Superior temporal gyrus (tissue), 1 donor: Measurements from ENCODE around the gene ODAPH.

Source experiments
- DNase-seq: peaks from one replicate; pipeline ENCODE4 v3.0.0-alpha.2; 2016; ENCODE audit errors: extremely low spot score

ODAPH gene

GRCh38 chr4:75544870-75545269, 11.0 kb upstream of the ODAPH start:
- DNase-seq = no peak

- DNase-seq = no peak
Observed at GRCh38 chr4:75545526-75545925, 10.3 kb upstream of the ODAPH start.

GRCh38 chr4:75547647-75548387, 8.0 kb upstream of the ODAPH start:
- no peak for DNase-seq

GRCh38 chr4:75549019-75549418, 6.8 kb upstream of the ODAPH start:
- DNase-seq = no peak

- no peak for DNase-seq
Observed at GRCh38 chr4:75552452-75552851, 3.4 kb upstream of the ODAPH start.

GRCh38 chr4:75557696-75558095, 1.8 kb downstream of the ODAPH start:
- no peak for DNase-seq

- no peak for DNase-seq
Observed at GRCh38 chr4:75561789-75562188, 5.9 kb downstream of the ODAPH start.

- DNase-seq = no peak
Observed at GRCh38 chr4:75564023-75564422, 8.2 kb downstream of the ODAPH start.

- DNase-seq = no peak
Observed at GRCh38 chr4:75565481-75565880, 9.6 kb downstream of the ODAPH start.

GRCh38 chr4:75566911-75567310, 11.0 kb downstream of the ODAPH start:
- DNase-seq = no peak

GRCh38 chr4:75567725-75568124, 11.9 kb downstream of the ODAPH start:
- DNase-seq = no peak

- DNase-seq = no peak
Observed at GRCh38 chr4:75584067-75584466, 28.2 kb downstream of the ODAPH start.

GRCh38 chr4:75593393-75593792, 37.5 kb downstream of the ODAPH start:
- no peak for DNase-seq

GRCh38 chr4:75596061-75596460, 40.2 kb downstream of the ODAPH start:
- no peak for DNase-seq

GRCh38 chr4:75598390-75598789, 42.5 kb downstream of the ODAPH start:
- DNase-seq = no peak

GRCh38 chr4:75599647-75600046, 43.8 kb downstream of the ODAPH start:
- no peak for DNase-seq

GRCh38 chr4:75605928-75606327, 50.1 kb downstream of the ODAPH start:
- no peak for DNase-seq

- peak; percentile 77 for DNase-seq
Observed at GRCh38 chr4:75612306-75612705, 56.4 kb downstream of the ODAPH start.
